Spleen (tissue), 11 donors: ENCODE data around the gene SCN9A. TPM values are rescaled to one million over a fixed set of nuclear protein-coding genes. Genes with fewer than 3 reads are reported as not detected.

Source experiments
- DNase-seq: peaks from one replicate; pipeline ENCODE4 v3.0.0-alpha.2; 2020
- H3K27ac ChIP-seq, 8 donors: fragments of 200-600 bp; sonication (generic) in 7 of 8; 1 replicate in 4 of 8; 2 replicates in 4 of 8; pipeline versions ENCODE4 v1.5.0 to v1.8.0; 2016 to 2021; ENCODE audit warnings: inconsistent platforms in 4 of 8, mild to moderate bottlenecking in 4 of 8, moderate library complexity in 1 of 8
- H3K27me3 ChIP-seq, 7 donors: fragments of 200-600 bp; sonication (generic) in 6 of 7; replicated peaks in 1 of 7; 1 replicate in 4 of 7; 2 replicates in 3 of 7; pipeline versions ENCODE4 v1.5.0 to v1.8.0; 2016 to 2021; ENCODE audit warnings: inconsistent platforms in 3 of 7, mild to moderate bottlenecking in 1 of 7
- H3K36me3 ChIP-seq, 6 donors: fragments of 200-600 bp; sonication (generic) in 5 of 6; 1 replicate in 4 of 6; 2 replicates in 2 of 6; pipeline versions ENCODE4 v1.5.0 to v1.8.0; 2016 to 2021; ENCODE audit warnings: inconsistent platforms in 2 of 6
- H3K4me1 ChIP-seq, 6 donors: fragments of 200-600 bp; sonication (generic) in 5 of 6; 1 replicate in 3 of 6; 2 replicates in 3 of 6; pipeline versions ENCODE4 v1.5.0 to v1.8.0; 2016 to 2021; ENCODE audit warnings: inconsistent platforms in 3 of 6
- H3K4me3 ChIP-seq, 8 donors: fragments of 200-600 bp; sonication (generic) in 7 of 8; 1 replicate in 4 of 8; 2 replicates in 4 of 8; pipeline versions ENCODE4 v1.5.0 to v1.8.0; 2016 to 2021; ENCODE audit warnings: inconsistent platforms in 4 of 8, mild to moderate bottlenecking in 4 of 8, moderate library complexity in 2 of 8
- H3K9me3 ChIP-seq, 8 donors: fragments of 200-600 bp; sonication (generic) in 7 of 8; 1 replicate in 4 of 8; 2 replicates in 4 of 8; pipeline versions ENCODE4 v1.5.0 to v1.8.0; 2016 to 2021; ENCODE audit warnings: inconsistent platforms in 4 of 8
- POLR2A ChIP-seq, 3 donors: fragments of 450-650 bp; IDR thresholded peaks; one replicate each; pipeline ENCODE4 v1.5.1; 2017; ENCODE audit warnings: antibody characterized with exemption in 3 of 3, mild to moderate bottlenecking in 1 of 3
- POLR2AphosphoS5 ChIP-seq, 3 donors: sonication (generic); formaldehyde crosslinking; IDR thresholded peaks; one replicate each; pipeline ENCODE4 v1.5.1; 2017; ENCODE audit warnings: antibody characterized with exemption in 3 of 3
- WGBS, 5 donors: extraction: QIAGEN DNeasy Blood & Tissue Kit in 3 of 5; methylation state at CpG; one replicate each; pipeline versions ENCODE4 v1.1.5 to v1.1.7; 2013 to 2018; 5-methylcytosine and 5-hydroxymethylcytosine counted together
- intact Hi-C: fragments of 100-400 bp; cut with DNase I; formaldehyde crosslinking; loops from one replicate; pipeline ENCODE4 v1.15.0; 2023; ENCODE audit warnings: low total_unique reads
- polyA plus RNA-seq, 3 donors: library from polyadenylated mRNA; stranded (reverse); fragments of 200-250 nt; gene quantifications; one replicate each; pipeline ENCODE4 v1.2.1, GENCODE V29; 2013
- total RNA-seq, 7 donors: library from RNA; depleted of rRNA in 3 of 7; stranded (reverse); fragments of >200 nt in 3 of 7; fragmentation: NEBNext Ultra II Directional in 4 of 7; extraction: Animal tissue kit (Norgen Biotek cat#: 25700) in 4 of 7; gene quantifications; one replicate each; pipeline versions ENCODE4 v1.1.0 to v1.2.1, GENCODE V29; 2016 to 2021
- TF ChIP-seq, protein P1 (sequence below), 11 experiments: fragments of 200-600 bp in 7 of 11; fragments of 450-650 bp in 4 of 11; sonication (generic) in 4 of 11; IDR thresholded peaks in 8 of 11; conservative IDR thresholded peaks in 3 of 11; 1 replicate in 7 of 11; 2 replicates in 4 of 11; pipeline versions ENCODE4 v1.4.0 to v1.8.0; 2016 to 2021; ENCODE audit warnings: antibody characterized with exemption in 11 of 11, inconsistent platforms in 4 of 11, mild to moderate bottlenecking in 1 of 11
- donor health status: healthy with polysubstance abuse.
- donor health status: DM: no; HTN: no; CAD: no; lungs with moderate emphysema.
- donor health status: DM: no; HTN: no; CAD: no.
- donor health status: Bipolar disorder and iron deficiency.
- donor health status: healthy.
- donor health status: DM: no; HTN: no; CAD: no.
- donor health status: DM: yes; HTN: yes; CAD: no.

Gene SCN9A
- total and polyA plus RNA-seq, 10 donors: 0.76 to 27.9 (median 17.3) TPM

DNA sequence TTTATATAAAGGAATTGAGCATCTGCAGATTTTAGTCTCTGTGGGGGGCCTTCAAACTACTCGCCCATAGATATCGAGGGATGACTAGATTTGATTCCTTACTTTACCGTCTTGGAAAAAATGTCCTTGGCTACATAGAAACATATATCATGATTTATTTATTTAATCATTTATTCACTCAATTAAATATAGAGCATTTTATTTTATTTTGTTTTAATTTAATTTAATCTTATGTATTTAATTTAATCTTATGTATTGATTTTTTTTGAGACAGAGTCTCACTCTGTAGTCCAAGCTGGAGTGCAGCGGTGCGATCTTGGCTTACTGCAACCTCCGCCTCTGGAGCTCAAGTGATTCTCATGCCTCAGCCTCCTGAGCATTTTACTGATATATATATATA lies 105.4 kb downstream of the SCN9A start:
- no peaks in the 10 kb centered on the region for H3K27me3 ChIP-seq
- intact Hi-C loops: no loop called here
- TF ChIP-seq POLR2AphosphoS5 (IDR thresholded peaks at IDR 0.05) (no peak), POLR2A (IDR thresholded peaks at IDR 0.05) (no peak)
- TF ChIP-seq, protein P1, sequence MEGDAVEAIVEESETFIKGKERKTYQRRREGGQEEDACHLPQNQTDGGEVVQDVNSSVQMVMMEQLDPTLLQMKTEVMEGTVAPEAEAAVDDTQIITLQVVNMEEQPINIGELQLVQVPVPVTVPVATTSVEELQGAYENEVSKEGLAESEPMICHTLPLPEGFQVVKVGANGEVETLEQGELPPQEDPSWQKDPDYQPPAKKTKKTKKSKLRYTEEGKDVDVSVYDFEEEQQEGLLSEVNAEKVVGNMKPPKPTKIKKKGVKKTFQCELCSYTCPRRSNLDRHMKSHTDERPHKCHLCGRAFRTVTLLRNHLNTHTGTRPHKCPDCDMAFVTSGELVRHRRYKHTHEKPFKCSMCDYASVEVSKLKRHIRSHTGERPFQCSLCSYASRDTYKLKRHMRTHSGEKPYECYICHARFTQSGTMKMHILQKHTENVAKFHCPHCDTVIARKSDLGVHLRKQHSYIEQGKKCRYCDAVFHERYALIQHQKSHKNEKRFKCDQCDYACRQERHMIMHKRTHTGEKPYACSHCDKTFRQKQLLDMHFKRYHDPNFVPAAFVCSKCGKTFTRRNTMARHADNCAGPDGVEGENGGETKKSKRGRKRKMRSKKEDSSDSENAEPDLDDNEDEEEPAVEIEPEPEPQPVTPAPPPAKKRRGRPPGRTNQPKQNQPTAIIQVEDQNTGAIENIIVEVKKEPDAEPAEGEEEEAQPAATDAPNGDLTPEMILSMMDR (IDR thresholded peaks at IDR 0.05 in 8 of 11, conservative IDR thresholded peaks at IDR 0.05 in 3 of 11): no peak
- H3K4me3 ChIP-seq: no peak overlapping the region
- WGBS, 5 donors: 80 to 98% (median 93%) methylated on average over 6 of the region's 6 CpGs
- H3K27ac ChIP-seq: no peak overlapping the region
- peaks cover 0 to 11% (median 0%) of the 10 kb centered on the region in 6 donors for H3K36me3 ChIP-seq
- no peaks in the 10 kb centered on the region for H3K9me3 ChIP-seq
- DNase-seq: no peak
- no peaks in the 10 kb centered on the region for H3K4me1 ChIP-seq

DNA sequence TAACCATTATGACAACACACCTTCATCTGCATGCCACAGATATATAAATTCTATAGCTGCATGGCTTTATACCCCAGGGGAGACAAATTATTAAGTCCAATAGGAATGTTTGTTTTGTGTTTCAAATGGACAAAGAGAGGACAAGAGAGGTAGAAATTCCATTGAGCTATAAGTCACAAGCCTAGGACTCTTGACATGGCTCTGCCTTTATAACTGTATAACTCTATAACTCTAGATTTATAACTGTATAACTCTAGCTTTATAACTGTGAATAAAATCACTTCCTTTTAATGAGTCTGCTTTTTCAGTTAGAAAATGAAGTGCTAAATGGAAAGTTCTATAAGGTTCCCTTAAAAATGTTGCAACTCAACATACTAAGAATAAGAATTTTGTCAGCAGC lies 106.4 kb downstream of the SCN9A start:
- TF ChIP-seq POLR2AphosphoS5 (IDR thresholded peaks at IDR 0.05) (no peak), POLR2A (IDR thresholded peaks at IDR 0.05) (no peak)
- TF ChIP-seq, protein P1 (IDR thresholded peaks at IDR 0.05 in 8 of 11, conservative IDR thresholded peaks at IDR 0.05 in 3 of 11): no peak
- Histone ChIP-seq H3K9me3 (no peaks in the 10 kb centered on the region), H3K4me3 (no peak overlapping the region), H3K27me3 (no peaks in the 10 kb centered on the region), H3K36me3 (peaks cover 0 to 11% (median 0%) of the 10 kb centered on the region in 6 donors), H3K4me1 (no peaks in the 10 kb centered on the region), H3K27ac (no peak overlapping the region)
- intact Hi-C loops: no loop called here
- no peak for DNase-seq

DNA sequence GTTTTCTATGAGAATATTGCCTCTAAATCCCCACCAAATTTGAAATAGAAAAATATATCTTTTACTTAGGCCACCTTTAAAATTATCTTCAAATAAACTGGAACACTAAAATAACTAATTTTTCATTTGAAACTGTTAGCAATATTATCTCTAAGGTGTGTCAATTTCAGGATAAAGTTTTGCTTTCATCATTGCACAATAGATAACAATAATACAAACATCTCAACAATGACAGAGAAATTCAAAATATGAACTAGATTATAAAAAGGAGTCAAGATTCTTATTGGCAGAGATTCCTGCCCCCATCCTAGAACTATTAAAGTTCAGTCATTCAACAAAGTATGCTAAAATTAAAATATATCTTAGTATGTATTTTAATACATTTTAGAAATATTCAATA lies 117.9 kb downstream of the SCN9A start:
- Histone ChIP-seq H3K27ac (no peak overlapping the region), H3K4me1 (no peaks in the 10 kb centered on the region), H3K4me3 (no peak overlapping the region), H3K9me3 (no peaks in the 10 kb centered on the region), H3K27me3 (no peaks in the 10 kb centered on the region), H3K36me3 (no peaks in the 10 kb centered on the region)
- intact Hi-C loops: no loop called here
- DNase-seq: no peak
- no peak for TF ChIP-seq POLR2A (IDR thresholded peaks at IDR 0.05)
- TF ChIP-seq, protein P1 (IDR thresholded peaks at IDR 0.05 in 8 of 11, conservative IDR thresholded peaks at IDR 0.05 in 3 of 11): no peak
- no peak for TF ChIP-seq POLR2AphosphoS5 (IDR thresholded peaks at IDR 0.05)

DNA sequence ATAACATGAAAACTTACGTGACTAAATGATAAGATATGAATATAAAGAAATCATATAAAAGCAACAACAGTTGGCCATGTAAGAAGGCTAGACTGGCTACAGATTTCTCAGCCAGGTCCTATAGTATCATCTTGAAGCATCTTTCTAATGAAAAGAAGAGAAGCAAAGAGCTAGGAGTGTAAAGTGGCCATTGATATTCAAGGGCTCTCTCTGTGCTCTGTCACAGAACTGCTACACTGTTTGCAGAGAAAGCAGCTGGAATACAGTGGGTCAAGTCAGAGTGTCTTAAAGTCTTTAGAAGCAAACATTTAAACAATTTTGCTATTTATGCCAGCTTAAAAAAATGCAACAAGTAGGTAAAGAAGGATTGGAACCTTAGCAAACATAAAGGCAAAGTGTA lies 118.8 kb downstream of the SCN9A start:
- Histone ChIP-seq H3K9me3 (no peaks in the 10 kb centered on the region), H3K27me3 (no peaks in the 10 kb centered on the region), H3K4me1 (no peaks in the 10 kb centered on the region), H3K27ac (no peak overlapping the region), H3K36me3 (no peaks in the 10 kb centered on the region), H3K4me3 (no peak overlapping the region)
- no peak for TF ChIP-seq POLR2AphosphoS5 (IDR thresholded peaks at IDR 0.05)
- TF ChIP-seq, protein P1 (IDR thresholded peaks at IDR 0.05 in 8 of 11, conservative IDR thresholded peaks at IDR 0.05 in 3 of 11): no peak
- WGBS, 5 donors: 83 to 100% (median 92%) methylated on average over 1 of the region's 1 CpG
- intact Hi-C loops: no loop called here
- DNase-seq: no peak
